Stimulated activated CD8-positive, alpha-beta memory T cell treated with anti-CD3 and anti-CD28 coated beads, Interleukin-4, amount 100 ng/mL, for 48 hours (primary cell): ENCODE results near the gene HLA-DPB1.
"Not testable (repeated sequence)": the region's sequence is repeated elsewhere in the genome, so short reads cannot be mapped to it uniquely, and the experiment has no call there.

Experiments
- DNase-seq: peaks from one replicate; pipeline ENCODE4 v3.0.0-alpha.2; 2020

The HLA-DPB1 gene

DNA sequence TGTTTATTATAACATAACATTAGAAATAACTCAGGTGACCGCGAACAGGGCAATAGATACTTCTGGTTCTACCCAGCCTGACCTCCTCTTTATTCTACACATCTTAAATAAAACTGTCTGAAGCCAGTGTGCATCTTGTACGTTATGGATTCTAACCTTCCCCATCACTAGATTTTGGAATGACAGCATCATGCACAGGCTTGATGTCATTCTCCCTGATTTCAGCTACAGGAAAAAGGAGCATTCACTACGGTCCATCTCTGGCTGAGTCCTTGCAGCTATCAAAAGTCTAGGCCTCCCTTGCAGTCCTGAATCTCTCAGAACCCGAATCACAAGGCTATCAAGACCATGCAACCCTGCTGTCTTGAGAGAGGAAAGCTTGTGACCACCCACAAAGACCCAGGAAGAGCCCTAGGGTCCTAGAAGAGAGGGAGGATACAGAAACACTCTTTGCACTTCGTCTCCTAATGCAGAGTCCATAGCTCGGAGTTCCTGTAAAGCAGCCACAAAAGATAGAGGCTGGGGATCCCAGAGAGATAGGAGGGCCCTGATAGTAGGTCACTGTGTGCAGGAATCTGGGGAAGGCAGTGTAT, 3.2 kb upstream of the HLA-DPB1 start:
- no peak for DNase-seq

- DNase-seq: peak; percentile 52
These were observed 2.3 kb upstream of the HLA-DPB1 start, which contains the start of gene HLA-DPA1 for GRCh38 chr6:33073431-33073871. Gene HLA-DPA1 (minus strand): TSS chr6:33073649.

DNA sequence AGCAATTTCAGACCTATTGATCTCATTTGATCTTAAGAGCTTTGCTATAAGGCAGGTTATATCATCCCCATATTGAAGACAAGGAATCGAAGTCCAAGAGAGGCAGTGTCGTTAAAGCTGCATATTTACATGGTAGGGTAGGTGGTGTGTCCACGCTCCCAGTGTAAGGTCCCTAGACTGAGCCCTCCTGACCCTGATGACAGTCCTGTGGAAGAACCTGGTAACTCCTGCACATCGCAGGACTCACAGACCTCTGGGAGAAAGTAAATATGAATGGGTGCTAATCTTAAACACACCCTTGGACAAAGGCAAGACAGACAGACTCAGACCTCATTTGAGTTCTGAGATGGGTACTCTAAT, 602 bp upstream of the HLA-DPB1 start:
- no peak for DNase-seq

GRCh38 chr6:33076406-33076934, 680 bp downstream of the HLA-DPB1 start:
- DNase-seq: no peak

- DNase-seq: no peak
These were observed 2.1 kb downstream of the HLA-DPB1 start for GRCh38 chr6:33077908-33078307.

- DNase-seq: no peak
These were observed 2.7 kb downstream of the HLA-DPB1 start for GRCh38 chr6:33078442-33078841.

GRCh38 chr6:33078919-33079521, 3.2 kb downstream of the HLA-DPB1 start:
- no peak for DNase-seq

DNA sequence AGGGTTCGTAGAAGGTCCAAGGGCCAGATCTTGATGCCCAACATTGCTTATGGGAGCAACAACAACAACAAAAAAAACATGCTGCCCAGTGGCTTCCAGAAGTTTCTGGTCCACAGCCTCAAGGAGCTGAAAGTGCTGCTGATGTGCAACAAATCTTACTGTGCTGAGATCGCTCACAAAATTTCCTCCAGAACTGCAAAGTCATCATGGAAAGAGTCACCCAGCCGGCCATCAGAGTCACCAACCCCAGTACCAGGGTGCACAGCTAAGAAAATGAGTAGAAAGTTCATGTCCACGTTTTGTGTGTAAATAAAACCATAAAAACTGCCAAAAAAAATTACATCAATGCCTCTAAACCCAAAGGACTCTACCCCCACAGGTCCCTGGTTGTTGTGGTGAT, 3.8 kb downstream of the HLA-DPB1 start:
- DNase-seq: no peak

DNA sequence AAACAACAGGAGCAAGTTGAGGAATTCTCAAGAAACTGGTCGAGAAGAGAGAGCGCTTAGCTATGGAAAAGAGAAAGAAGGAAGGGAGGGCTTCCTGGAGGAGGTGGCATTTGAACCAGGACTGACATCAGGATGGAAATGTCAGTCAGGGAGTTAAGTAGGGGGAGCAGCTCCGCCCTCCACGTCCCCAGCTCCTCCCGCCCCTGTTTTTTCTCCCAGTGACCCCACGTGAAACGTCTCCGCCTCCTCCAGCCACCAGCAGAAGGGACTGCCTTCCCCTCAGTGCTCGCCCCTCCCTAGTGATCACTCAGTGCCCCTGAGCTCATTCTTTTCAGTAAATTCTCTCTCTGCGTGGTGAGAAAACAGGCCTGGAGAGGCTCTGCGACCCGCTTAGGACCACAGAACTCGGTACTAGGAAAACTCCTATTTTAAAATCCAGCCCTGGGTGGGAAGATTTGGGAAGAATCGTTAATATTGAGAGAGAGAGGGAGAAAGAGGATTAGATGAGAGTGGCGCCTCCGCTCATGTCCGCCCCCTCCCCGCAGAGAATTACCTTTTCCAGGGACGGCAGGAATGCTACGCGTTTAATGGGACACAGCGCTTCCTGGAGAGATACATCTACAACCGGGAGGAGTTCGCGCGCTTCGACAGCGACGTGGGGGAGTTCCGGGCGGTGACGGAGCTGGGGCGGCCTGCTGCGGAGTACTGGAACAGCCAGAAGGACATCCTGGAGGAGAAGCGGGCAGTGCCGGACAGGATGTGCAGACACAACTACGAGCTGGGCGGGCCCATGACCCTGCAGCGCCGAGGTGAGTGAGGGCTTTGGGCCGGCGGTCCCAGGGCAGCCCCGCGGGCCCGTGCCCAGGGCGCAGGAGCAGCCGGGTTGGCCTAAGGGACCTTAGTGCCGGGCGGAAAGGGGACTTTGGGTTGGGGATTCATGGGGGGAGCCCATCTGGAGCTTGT, 4.6 kb downstream of the HLA-DPB1 start:
- no peak for DNase-seq

- no peak for DNase-seq
These were observed 5.5 kb downstream of the HLA-DPB1 start for GRCh38 chr6:33081098-33081824.

DNA sequence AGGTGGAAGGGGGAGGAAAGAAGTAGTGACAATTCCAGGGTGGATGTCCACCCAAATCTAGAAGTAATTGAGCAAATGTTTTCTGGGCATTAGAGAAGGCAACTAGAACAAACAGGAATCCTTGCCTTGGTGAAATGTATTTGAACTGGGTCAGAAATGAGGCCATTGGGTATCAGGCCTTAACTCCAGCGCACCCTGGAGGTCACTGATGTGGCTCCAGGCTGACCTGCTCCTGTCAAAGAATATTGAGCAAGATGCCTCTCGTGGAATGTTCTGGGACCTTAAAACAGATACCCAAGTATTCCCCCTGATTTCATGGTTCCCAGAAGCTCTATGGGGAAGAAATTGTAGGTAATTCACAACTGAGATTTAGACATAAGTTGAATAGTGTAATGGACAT, 6.9 kb downstream of the HLA-DPB1 start:
- no peak for DNase-seq

DNA sequence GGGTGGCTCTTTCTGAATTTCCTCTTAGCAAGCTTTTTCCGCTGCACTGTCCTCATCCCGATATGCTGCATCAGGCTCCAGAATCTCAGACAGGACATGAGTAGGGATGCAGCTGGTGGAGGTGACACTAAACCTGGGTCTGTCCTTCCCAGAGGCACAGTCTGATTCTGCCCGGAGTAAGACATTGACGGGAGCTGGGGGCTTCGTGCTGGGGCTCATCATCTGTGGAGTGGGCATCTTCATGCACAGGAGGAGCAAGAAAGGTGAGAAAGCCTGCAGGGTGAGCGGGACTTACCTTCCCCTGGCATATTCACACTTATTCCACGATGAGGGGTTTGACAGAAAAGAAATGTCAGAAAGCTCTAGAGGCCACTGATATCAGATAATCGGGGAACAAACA, 9.8 kb downstream of the HLA-DPB1 start:
- DNase-seq: no peak

GRCh38 chr6:33088258-33088930, 12.6 kb downstream of the HLA-DPB1 start:
- DNase-seq: no peak

DNA sequence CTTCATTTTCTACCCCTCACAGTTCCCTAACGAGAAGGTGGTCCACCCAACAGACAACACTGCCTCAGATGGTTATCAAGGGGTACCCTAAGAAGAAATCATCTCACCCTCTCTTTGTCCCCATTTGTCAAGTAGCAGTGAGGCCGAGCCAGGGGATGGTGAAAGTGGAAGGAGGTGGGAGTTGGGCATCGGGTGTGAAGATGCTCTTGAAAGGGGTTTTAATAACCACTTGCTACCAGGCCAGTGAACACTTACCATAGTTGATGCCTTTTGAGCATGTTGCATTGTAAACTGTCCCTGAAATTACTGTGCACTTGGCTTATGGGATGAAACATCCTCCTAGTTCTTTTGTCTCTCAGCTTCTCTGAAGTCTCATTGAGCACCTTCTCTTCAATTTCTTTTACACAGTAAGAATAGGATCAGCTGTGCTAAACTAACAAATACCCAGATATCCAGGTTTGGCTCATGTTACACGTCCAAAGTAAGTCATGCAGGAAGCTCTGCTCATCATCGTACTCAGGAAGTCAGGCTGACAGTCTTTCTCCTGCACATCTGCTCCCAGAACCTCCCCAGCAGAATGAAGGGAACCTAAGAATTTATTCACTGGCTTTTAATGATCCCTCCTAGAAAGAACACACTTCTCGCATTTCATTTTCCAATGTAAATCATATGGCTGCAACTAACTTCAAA, 13.3 kb downstream of the HLA-DPB1 start:
- DNase-seq: no peak

DNA sequence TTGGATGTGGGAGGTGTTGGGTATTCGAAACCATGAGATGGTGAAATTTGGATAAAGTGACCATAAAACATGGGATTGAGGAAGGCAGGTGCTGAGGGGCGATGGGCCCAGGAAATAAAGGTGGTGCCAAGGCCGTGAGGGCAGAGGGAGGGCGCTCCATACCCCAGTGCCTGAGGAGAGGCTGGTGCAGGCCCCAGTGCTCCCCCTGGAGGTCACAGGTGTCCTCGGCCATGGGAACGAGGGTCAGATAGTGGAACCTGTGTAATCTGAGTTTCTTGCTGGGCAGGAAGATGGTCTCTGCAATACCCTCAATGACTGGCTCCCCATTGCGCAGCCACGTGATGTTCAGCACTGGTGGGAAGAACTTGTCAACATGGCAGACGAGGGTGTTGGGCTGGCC, 16.2 kb downstream of the HLA-DPB1 start:
- DNase-seq: peak; percentile 81

DNA sequence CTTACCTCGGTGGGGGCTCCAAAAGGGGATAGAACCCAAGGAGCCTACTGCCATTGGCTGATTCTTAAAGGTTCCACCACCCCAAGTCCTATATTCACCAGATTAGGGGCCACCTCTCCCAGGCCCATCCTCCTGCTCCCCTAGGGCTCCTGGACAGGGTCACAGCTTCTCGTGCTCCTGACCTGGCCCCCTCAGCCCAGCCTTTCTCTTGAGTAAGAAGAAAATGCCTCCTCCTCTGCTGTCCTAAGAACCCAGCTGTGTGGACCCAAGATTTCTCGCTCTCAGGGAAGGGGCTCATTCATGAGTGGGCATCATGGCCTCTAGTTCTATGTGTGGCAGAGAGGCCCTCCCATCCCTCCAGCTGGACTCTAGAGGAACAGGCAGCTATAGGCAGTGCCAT, 16.6 kb downstream of the HLA-DPB1 start:
- no peak for DNase-seq

- no peak for DNase-seq
These were observed 18.1 kb downstream of the HLA-DPB1 start for GRCh38 chr6:33093855-33094254.

DNA sequence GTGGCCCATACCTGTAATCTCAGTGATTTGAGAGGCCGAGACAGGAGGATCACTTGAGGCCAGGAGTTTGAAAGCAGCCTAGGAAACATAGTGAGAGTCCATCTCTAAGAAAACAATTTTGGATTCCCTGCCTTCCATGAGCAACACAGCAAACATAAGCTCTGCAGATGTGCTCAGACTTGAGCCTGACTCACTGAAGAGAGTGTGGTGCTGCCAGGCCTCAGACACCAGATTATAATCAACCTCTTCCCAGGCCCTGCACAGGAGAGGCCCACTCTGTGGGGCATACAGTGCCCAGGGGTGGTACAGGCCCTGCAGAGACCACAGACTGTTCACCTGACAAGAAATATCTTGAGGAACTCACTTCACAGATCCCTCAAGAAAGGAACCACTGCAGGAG, 19.9 kb downstream of the HLA-DPB1 start:
- no peak for DNase-seq

DNA sequence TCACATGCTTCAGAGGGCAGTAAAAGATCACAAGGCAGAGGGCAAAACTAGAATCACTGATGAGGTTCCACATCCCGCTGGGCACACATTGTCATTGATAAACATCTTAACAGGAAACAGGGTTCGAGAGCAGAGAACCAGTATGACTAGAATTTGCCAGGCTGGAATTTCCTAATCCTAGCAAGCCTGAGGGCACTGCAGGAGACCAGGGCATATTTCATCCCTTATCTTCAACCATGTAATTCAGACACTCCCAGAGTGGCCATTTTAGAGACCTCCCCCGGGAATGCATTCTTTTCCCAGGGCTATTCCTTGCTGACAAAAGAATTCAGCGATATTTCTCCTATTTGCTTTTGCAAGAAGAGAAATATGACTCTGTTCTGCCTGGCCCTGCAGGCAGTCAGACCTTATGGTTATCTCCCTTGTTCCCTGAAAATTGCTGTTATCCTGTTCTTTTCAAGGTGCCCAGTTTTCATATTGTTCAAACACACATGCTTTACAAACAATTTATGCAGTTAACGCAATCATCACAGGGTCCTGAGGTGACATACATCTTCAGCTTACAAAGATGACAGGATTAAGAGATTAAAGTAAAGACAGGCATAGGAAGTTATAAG, 25.4 kb downstream of the HLA-DPB1 start:
- not testable (repeated sequence) for DNase-seq

DNA sequence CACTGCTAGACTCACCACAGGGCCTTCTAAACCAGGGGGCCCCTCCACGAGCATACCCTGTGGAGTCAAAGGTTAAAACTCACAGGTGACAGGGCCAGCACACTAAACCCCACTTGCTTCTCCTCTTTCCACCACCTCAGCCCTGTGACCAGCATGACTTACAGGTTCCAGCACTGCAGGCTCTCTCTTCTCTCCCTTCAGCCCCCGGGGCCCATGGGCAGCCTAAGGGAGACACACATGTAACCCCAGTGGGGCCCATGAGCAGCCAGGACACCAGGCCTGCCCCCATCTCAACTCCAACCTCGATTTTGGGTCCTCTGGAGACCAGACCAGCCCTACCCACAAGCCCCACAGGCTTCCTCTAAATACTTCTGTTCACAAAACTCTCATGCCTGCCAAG, 28.0 kb downstream of the HLA-DPB1 start:
- DNase-seq: no peak

DNA sequence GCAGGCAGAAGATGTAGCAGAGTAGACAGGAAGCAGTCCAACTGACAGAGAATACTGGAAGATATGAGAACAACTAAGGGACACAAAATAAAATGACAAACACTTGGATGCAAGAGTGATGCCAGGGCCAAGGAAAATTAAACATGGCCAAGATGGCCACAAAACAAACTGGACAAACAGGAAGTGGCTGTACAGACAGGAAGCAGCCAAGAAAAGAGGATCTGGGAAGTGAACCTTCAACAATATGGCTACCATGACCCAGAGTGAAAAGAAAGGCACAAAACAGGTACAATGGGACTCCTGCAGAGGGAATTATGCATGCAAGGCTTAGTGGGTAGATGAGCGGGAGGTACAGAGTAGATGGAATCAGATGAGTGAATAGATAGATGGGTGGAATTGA, 29.1 kb downstream of the HLA-DPB1 start:
- DNase-seq: no peak
